ENCODE measurements around the gene MIXL1. TPM values are rescaled to one million over a fixed set of nuclear protein-coding genes. Genes with fewer than 3 reads are reported as not detected.
A peak's percentile ranks its signal among the peaks of the same experiment; 100 is the strongest.

Gene MIXL1
- total RNA-seq = under 1 TPM in 1 of 4 donors, not detected in 3; 0.32 TPM

GRCh38 chr1:226223157-226223785, at the start of gene MIXL1:
Gene MIXL1 (plus strand): TSS chr1:226223664. CDS start chr1:226223682, 18 bp downstream.
- intact Hi-C loops (cut with DNase I; ENCODE audit: low total_unique reads) (no loop called here), in situ Hi-C loops (cut with MboI; ENCODE audit: low pct_ligation_motif_present in 1 of 4, low pct_unique_long_range_greater_than_20kb in 1 of 4, low sequenced_read_pairs in 3 of 4) (loop anchor here in 1 of 4 donors (25.0 kb wide), 1 partner anchor 114 kb away; no protein-coding TSS in a partner anchor)
- Histone ChIP-seq H3K27ac (peak within 1 kb of the TSS in 1 of 4 donors; percentile 25), H3K36me3 (no peaks in the 10 kb centered on the region), H3K4me1 (peaks cover 0 to 10% (median 8%) of the 10 kb centered on the region in 4 donors), H3K4me3 (peak within 1 kb of the TSS; percentile 18 to 56 (median 38)), H3K27me3 (peaks cover 38% of the 10 kb centered on the region), H3K9me3 (no peaks in the 10 kb centered on the region)
- peak; percentile 11 for DNase-seq
- 7% methylated on average over 58 of the region's 62 CpGs; no CpG with 5 or more reads in 1 of the 2 donors for WGBS, 2 donors (ENCODE audit: low coverage in 1 of 2)
- TF ChIP-seq POLR2A (IDR thresholded peaks at IDR 0.05) (no peak), POLR2AphosphoS5 (IDR thresholded peaks at IDR 0.05) (no peak), CTCF (IDR thresholded peaks at IDR 0.05) (no peak), EP300 (IDR thresholded peaks at IDR 0.05; ENCODE audit: low read depth) (no peak)

GRCh38 chr1:226176870-226177269, 46.6 kb upstream of the MIXL1 start:
- intact Hi-C loops (cut with DNase I; ENCODE audit: low total_unique reads) = no loop called here
- TF ChIP-seq EP300 (IDR thresholded peaks at IDR 0.05; ENCODE audit: low read depth) (no peak), CTCF (IDR thresholded peaks at IDR 0.05) (no peak), POLR2AphosphoS5 (IDR thresholded peaks at IDR 0.05) (no peak), POLR2A (IDR thresholded peaks at IDR 0.05) (no peak)
- in situ Hi-C loops (cut with MboI; ENCODE audit: low pct_ligation_motif_present in 1 of 4, low pct_unique_long_range_greater_than_20kb in 1 of 4, low sequenced_read_pairs in 3 of 4) = no loop called here
- 66 to 87% methylated on average over 4 to 8 of the region's 8 CpGs for WGBS, 2 donors (ENCODE audit: low coverage in 1 of 2)
- no peak for DNase-seq
- H3K27ac ChIP-seq = no peak overlapping the region
- H3K4me1 ChIP-seq = peaks cover 7 to 20% (median 11%) of the 10 kb centered on the region in 4 donors
- H3K4me3 ChIP-seq = no peak overlapping the region
- H3K9me3 ChIP-seq = no peaks in the 10 kb centered on the region
- no peaks in the 10 kb centered on the region for H3K27me3 ChIP-seq
- peaks cover 0 to 7% (median 0%) of the 10 kb centered on the region in 4 donors for H3K36me3 ChIP-seq

- peaks cover 0 to 7% (median 0%) of the 10 kb centered on the region in 4 donors for H3K36me3 ChIP-seq
- H3K27me3 ChIP-seq = no peaks in the 10 kb centered on the region
- H3K4me3 ChIP-seq = no peak overlapping the region
- H3K4me1 ChIP-seq = peaks cover 31 to 50% (median 40%) of the 10 kb centered on the region in 4 donors
- peak overlapping the region; percentile 18 to 57 (median 28) for H3K27ac ChIP-seq
- WGBS, 2 donors (ENCODE audit: low coverage in 1 of 2) = 56 to 64% methylated on average over 11 to 14 of the region's 14 CpGs
- TF ChIP-seq POLR2A (IDR thresholded peaks at IDR 0.05) (no peak), EP300 (IDR thresholded peaks at IDR 0.05; ENCODE audit: low read depth) (no peak), CTCF (IDR thresholded peaks at IDR 0.05) (peak in 4 of 5 experiments; percentile 20 to 24 (median 22)), POLR2AphosphoS5 (IDR thresholded peaks at IDR 0.05) (no peak)
- in situ Hi-C loops (cut with MboI; ENCODE audit: low pct_ligation_motif_present in 1 of 4, low pct_unique_long_range_greater_than_20kb in 1 of 4, low sequenced_read_pairs in 3 of 4) (no loop called here), intact Hi-C loops (cut with DNase I; ENCODE audit: low total_unique reads) (loop anchor here (5.0 kb wide), 1 partner anchor 720 kb away; no protein-coding TSS in a partner anchor)
- peak; percentile 46 for DNase-seq
- no peaks in the 10 kb centered on the region for H3K9me3 ChIP-seq
Measured at GRCh38 chr1:226181996-226182714, 41.3 kb upstream of the MIXL1 start.
